Medulla oblongata (tissue), 1 donor: ENCODE measurements around the gene ADAMTSL3.
"Not testable (repeated sequence)": the region's sequence is repeated elsewhere in the genome, so short reads cannot be mapped to it uniquely, and the experiment has no call there.

Experiments
- DNase-seq: peaks from one replicate; pipeline ENCODE4 v3.0.0-alpha.2; 2015; ENCODE audit errors: extremely low spot score

The ADAMTSL3 gene

GRCh38 chr15:83697716-83698115 is 43.8 kb downstream of the ADAMTSL3 start:
- DNase-seq, result no peak

- DNase-seq, result no peak
These were observed 44.4 kb downstream of the ADAMTSL3 start for GRCh38 chr15:83698294-83698693.

- DNase-seq, result no peak
These were observed 45.1 kb downstream of the ADAMTSL3 start for GRCh38 chr15:83699028-83699427.

- DNase-seq, result no peak
These were observed 46.2 kb downstream of the ADAMTSL3 start for GRCh38 chr15:83700082-83700481.

GRCh38 chr15:83702314-83702713 is 48.4 kb downstream of the ADAMTSL3 start:
- not testable (repeated sequence) for DNase-seq

- no peak for DNase-seq
These were observed 54.4 kb downstream of the ADAMTSL3 start for GRCh38 chr15:83708328-83708727.

GRCh38 chr15:83709241-83709640 is 55.3 kb downstream of the ADAMTSL3 start:
- no peak for DNase-seq

- no peak for DNase-seq
These were observed 55.9 kb downstream of the ADAMTSL3 start for GRCh38 chr15:83709811-83710210.

- DNase-seq, result no peak
These were observed 56.5 kb downstream of the ADAMTSL3 start for GRCh38 chr15:83710452-83710851.

GRCh38 chr15:83711236-83711635 is 57.3 kb downstream of the ADAMTSL3 start:
- DNase-seq, result no peak

GRCh38 chr15:83713242-83713641 is 59.3 kb downstream of the ADAMTSL3 start:
- no peak for DNase-seq

- no peak for DNase-seq
These were observed 61.2 kb downstream of the ADAMTSL3 start for GRCh38 chr15:83714939-83715628.

GRCh38 chr15:83716605-83717004 is 62.7 kb downstream of the ADAMTSL3 start:
- DNase-seq, result peak; percentile 46

- DNase-seq, result no peak
These were observed 63.1 kb downstream of the ADAMTSL3 start for GRCh38 chr15:83717010-83717409.

- peak; percentile 20 for DNase-seq
These were observed 66.5 kb downstream of the ADAMTSL3 start for GRCh38 chr15:83720468-83720867.

GRCh38 chr15:83721031-83721430 is 67.1 kb downstream of the ADAMTSL3 start:
- DNase-seq, result no peak

GRCh38 chr15:83721981-83722380 is 68.1 kb downstream of the ADAMTSL3 start:
- DNase-seq, result no peak

GRCh38 chr15:83723216-83723615 is 69.3 kb downstream of the ADAMTSL3 start:
- DNase-seq, result no peak

- DNase-seq, result no peak
These were observed 78.3 kb downstream of the ADAMTSL3 start for GRCh38 chr15:83732196-83732595.

GRCh38 chr15:83732770-83733169 is 78.8 kb downstream of the ADAMTSL3 start:
- no peak for DNase-seq

GRCh38 chr15:83733206-83733605 is 79.3 kb downstream of the ADAMTSL3 start:
- no peak for DNase-seq

GRCh38 chr15:83733691-83734090 is 79.8 kb downstream of the ADAMTSL3 start:
- no peak for DNase-seq

- DNase-seq, result no peak
These were observed 80.6 kb downstream of the ADAMTSL3 start for GRCh38 chr15:83734487-83734886.

- DNase-seq, result no peak
These were observed 85.7 kb downstream of the ADAMTSL3 start for GRCh38 chr15:83739629-83740028.
